GM19467 (cell line): ENCODE data around the gene RPS6KA4.
"Not testable (repeated sequence)": the region's sequence is repeated elsewhere in the genome, so short reads cannot be mapped to it uniquely, and the experiment has no call there.

Experiments
- ATAC-seq: cut with Tn5 transposase; IDR thresholded peaks from one replicate; pipeline ENCODE4 v1.9.1; 2021; ENCODE audit warnings: mild to moderate bottlenecking, moderate library complexity; ENCODE audit not compliant: unreplicated experiment

Gene RPS6KA4

GRCh38 chr11:64358907-64359711 is at the start of gene RPS6KA4:
RPS6KA4 (plus strand) TSS chr11:64359162; CDS start chr11:64359236, 74 bp downstream.
- no peak for ATAC-seq

- ATAC-seq = no peak
Observed at GRCh38 chr11:64312947-64313346, 46.0 kb upstream of the RPS6KA4 start.

- ATAC-seq = no peak
Observed at GRCh38 chr11:64313491-64314145, 45.3 kb upstream of the RPS6KA4 start.

GRCh38 chr11:64314146-64314804 is 44.7 kb upstream of the RPS6KA4 start:
- ATAC-seq = no peak

GRCh38 chr11:64314805-64315561 is 44.0 kb upstream of the RPS6KA4 start:
- no peak for ATAC-seq

- ATAC-seq = not testable (repeated sequence)
Observed at GRCh38 chr11:64315667-64316526, 43.1 kb upstream of the RPS6KA4 start.

- ATAC-seq = peak; percentile 5
Observed at GRCh38 chr11:64316672-64317324, 42.2 kb upstream of the RPS6KA4 start.

GRCh38 chr11:64317325-64317960 is 41.5 kb upstream of the RPS6KA4 start, which contains the start of gene TRMT112:
TRMT112 (minus strand) TSS chr11:64317559; CDS start chr11:64317526, 33 bp downstream.
- ATAC-seq = peak; percentile 52

GRCh38 chr11:64317961-64318765 is 40.8 kb upstream of the RPS6KA4 start, which contains the start of gene PRDX5:
PRDX5 (plus strand) TSS chr11:64318121; CDS start chr11:64318216, 95 bp downstream.
- peak; percentile 60 for ATAC-seq

- no peak for ATAC-seq
Observed at GRCh38 chr11:64318766-64319761, 39.9 kb upstream of the RPS6KA4 start.

- no peak for ATAC-seq
Observed at GRCh38 chr11:64320556-64320955, 38.4 kb upstream of the RPS6KA4 start.

- ATAC-seq = no peak
Observed at GRCh38 chr11:64321026-64321425, 37.9 kb upstream of the RPS6KA4 start.

- no peak for ATAC-seq
Observed at GRCh38 chr11:64321533-64321932, 37.4 kb upstream of the RPS6KA4 start.

GRCh38 chr11:64322925-64323260 is 36.1 kb upstream of the RPS6KA4 start:
- ATAC-seq = no peak

- ATAC-seq = no peak
Observed at GRCh38 chr11:64323373-64323772, 35.6 kb upstream of the RPS6KA4 start.

- ATAC-seq = not testable (repeated sequence)
Observed at GRCh38 chr11:64323984-64324383, 35.0 kb upstream of the RPS6KA4 start.
